B cell (primary cell): ENCODE measurements around the gene MYOC. TPM values are rescaled to one million over a fixed set of nuclear protein-coding genes. Genes with fewer than 3 reads are reported as not detected.
"Not testable (repeated sequence)": the region's sequence is repeated elsewhere in the genome, so short reads cannot be mapped to it uniquely, and the experiment has no call there.

Experiments used
- ATAC-seq: fragments of 200-7000 bp; cut with Tn5 transposase; one replicate; pipeline ENCODE4 v1.10.0; 2021; ENCODE audit warnings: low read depth, mild to moderate bottlenecking, moderate number of reproducible peaks, moderate library complexity
- CTCF ChIA-PET: fragments of 350-600 bp; sonication (Branson Sonifier 250); formaldehyde crosslinking; loops from one replicate; lab custom pipeline; 2021; ENCODE audit warnings: antibody characterized with exemption, inconsistent platforms; lab: Charles Lee
- POLR2A ChIA-PET: fragments of 350-600 bp; sonication (Branson Sonifier 250); formaldehyde crosslinking; loops from one replicate; lab custom pipeline; 2021; ENCODE audit warnings: antibody characterized with exemption; lab: Charles Lee
- DNase-seq: peaks from one replicate; pipeline ENCODE4 v3.0.0; 2013
- H2AFZ ChIP-seq: 2 replicates; pipeline ENCODE4 v1.6.1; 2012; ENCODE audit warnings: mild to moderate bottlenecking, low read depth, low read length; ENCODE audit not compliant: insufficient read depth, poor library complexity, severe bottlenecking
- H3K27ac ChIP-seq, 2 donors: 1 replicate in 1 of 2; 2 replicates in 1 of 2; pipeline ENCODE4 v1.5.1; 2012 to 2013; ENCODE audit warnings: low read length in 2 of 2, mild to moderate bottlenecking in 2 of 2, moderate library complexity in 1 of 2
- H3K27me3 ChIP-seq, 4 experiments: fragments of 200-600 bp in 1 of 4; sonication (generic) in 1 of 4; replicated peaks in 1 of 4; 1 replicate in 2 of 4; 2 replicates in 2 of 4; pipeline versions ENCODE4 v1.6.1 to v1.7.0; 2013 to 2016; ENCODE audit warnings: low read length in 3 of 4, mild to moderate bottlenecking in 2 of 4, mixed read lengths in 1 of 4, moderate library complexity in 1 of 4; ENCODE audit not compliant: insufficient read depth in 4 of 4, control insufficient read depth in 3 of 4; ENCODE audit errors: control extremely low read depth in 1 of 4
- H3K36me3 ChIP-seq, 2 experiments: replicated peaks in 1 of 2; 1 replicate in 1 of 2; 2 replicates in 1 of 2; pipeline versions ENCODE4 v1.6.1 to v1.7.1; 2013; ENCODE audit warnings: low read length in 1 of 2; ENCODE audit not compliant: insufficient read depth in 2 of 2, control insufficient read depth in 1 of 2; ENCODE audit errors: control extremely low read depth in 1 of 2, extremely low read depth in 1 of 2
- H3K4me1 ChIP-seq, 2 donors: fragments of 200-600 bp in 1 of 2; sonication (generic) in 1 of 2; 1 replicate in 1 of 2; 2 replicates in 1 of 2; pipeline versions ENCODE4 v1.5.1 to v1.6.1; 2013 to 2017; ENCODE audit warnings: low read length in 2 of 2; ENCODE audit not compliant: control insufficient read depth in 2 of 2, insufficient read depth in 2 of 2
- H3K4me2 ChIP-seq: replicated peaks from 2 replicates; pipeline ENCODE3; 2012; ENCODE audit warnings: mild to moderate bottlenecking, low read depth, low read length; ENCODE audit not compliant: poor library complexity, severe bottlenecking
- H3K4me3 ChIP-seq, 5 experiments: fragments of 200-600 bp in 1 of 5; sonication (generic) in 1 of 5; 1 replicate in 3 of 5; 2 replicates in 2 of 5; pipeline versions ENCODE4 v1.5.1 to v1.7.0; 2011 to 2016; ENCODE audit warnings: low read length in 4 of 5, mild to moderate bottlenecking in 4 of 5, low read depth in 2 of 5, control low read depth in 1 of 5, moderate library complexity in 1 of 5; ENCODE audit not compliant: insufficient read depth in 1 of 5; ENCODE audit errors: control extremely low read depth in 1 of 5, extremely low read depth in 1 of 5
- H3K79me2 ChIP-seq: fragments of 200-600 bp; sonication (generic); one replicate; pipeline ENCODE4 v1.6.0; 2016; ENCODE audit warnings: low read length; ENCODE audit not compliant: control insufficient read depth, insufficient read depth
- H3K9ac ChIP-seq: fragments of 200-600 bp; sonication (generic); 2 replicates; pipeline ENCODE4 v1.6.1; 2017; ENCODE audit warnings: mild to moderate bottlenecking, low read length, moderate library complexity
- H3K9me3 ChIP-seq, 3 donors: one replicate each; pipeline versions ENCODE4 v1.6.1 to v1.7.1; 2013; ENCODE audit warnings: low read length in 2 of 3; ENCODE audit not compliant: control insufficient read depth in 2 of 3, insufficient read depth in 1 of 3; ENCODE audit errors: control extremely low read depth in 1 of 3
- H4K20me1 ChIP-seq: 2 replicates; pipeline ENCODE4 v1.6.0; 2012; ENCODE audit warnings: mild to moderate bottlenecking, low read length; ENCODE audit not compliant: insufficient read depth, control insufficient read depth, poor library complexity, severe bottlenecking
- H3K27ac Mint-ChIP-seq: one replicate; pipeline ENCODE4 v1.8.0; 2021; ENCODE audit warnings: mixed read lengths
- H3K27me3 Mint-ChIP-seq: one replicate; pipeline ENCODE4 v1.8.0; 2021; ENCODE audit warnings: mixed read lengths
- H3K4me1 Mint-ChIP-seq: one replicate; pipeline ENCODE4 v1.8.0; 2021; ENCODE audit warnings: mixed read lengths
- H3K4me3 Mint-ChIP-seq: one replicate; pipeline ENCODE4 v1.8.0; 2021; ENCODE audit warnings: mixed read lengths
- H3K9me3 Mint-ChIP-seq: one replicate; pipeline ENCODE4 v1.8.0; 2022; ENCODE audit warnings: mixed read lengths; ENCODE audit not compliant: insufficient read depth
- CTCF ChIP-seq: fragments of 200-600 bp; IDR thresholded peaks from one replicate; pipeline ENCODE4 v1.8.0; 2022; ENCODE audit warnings: antibody characterized with exemption, mild to moderate bottlenecking
- EZH2 ChIP-seq: IDR thresholded peaks from 2 replicates; pipeline ENCODE4 v1.6.1; 2012; ENCODE audit warnings: borderline replicate concordance, low read depth, mild to moderate bottlenecking, moderate library complexity, low read length; ENCODE audit not compliant: insufficient read depth, poor library complexity, severe bottlenecking
- WGBS: methylation state at CpG from one replicate; pipeline ENCODE4 v1.1.5; 2013; ENCODE audit warnings: missing lambda C conversion rate; ENCODE audit not compliant: insufficient coverage; 5-methylcytosine and 5-hydroxymethylcytosine counted together
- intact Hi-C: fragments of 100-400 bp; cut with micrococcal nuclease; formaldehyde crosslinking; loops from one replicate; pipeline ENCODE4 v1.10.0; 2022
- polyA plus RNA-seq: library from polyadenylated mRNA; depleted of rRNA; stranded (reverse); fragments of >200 nt; gene quantifications from 2 replicates; pipeline ENCODE4 v1.2.3, GENCODE V29; 2012
- total RNA-seq, 2 donors: library from RNA; stranded (reverse); fragments of 120-200 nt in 1 of 2; gene quantifications; 1 replicate in 1 of 2; 2 replicates in 1 of 2; pipeline versions ENCODE4 v1.2.3 to v1.2.4, GENCODE V29; 2013 to 2022

The MYOC gene
- total and polyA plus RNA-seq, 2 donors (not counting 1 experiment from before 2014, with no cell fraction given), result not detected

GRCh38 chr1:171622152-171622462 lies 30.4 kb downstream of the MYOC start, which contains the start of gene MYOCOS:
MYOCOS (plus strand) TSS chr1:171622243; CDS start chr1:171623884, 1,641 bp downstream.
- Histone ChIP-seq H3K4me3 (no peak within 1 kb of the TSS), H3K36me3 (no peaks in the 10 kb centered on the region), H4K20me1 (no peaks in the 10 kb centered on the region), H3K79me2 (no peaks in the 10 kb centered on the region), H3K4me2 (no peak within 1 kb of the TSS), H3K4me1 (no peaks in the 10 kb centered on the region), H3K27ac (no peak within 1 kb of the TSS), H3K9me3 (peaks cover 0 to 3% (median 0%) of the 10 kb centered on the region in 3 donors), H2AFZ (no peak within 1 kb of the TSS), H3K9ac (no peak within 1 kb of the TSS), H3K27me3 (no peaks in the 10 kb centered on the region)
- no peak for TF ChIP-seq CTCF
- TF ChIP-seq EZH2, result no peak
- no peak within 1 kb of the TSS for H3K4me3 Mint-ChIP-seq
- peaks cover 15% of the 10 kb centered on the region for H3K27me3 Mint-ChIP-seq
- whole genome bisulfite sequencing, result 91% methylated on average over 4 of the region's 7 CpGs
- no peaks in the 10 kb centered on the region for H3K4me1 Mint-ChIP-seq
- H3K9me3 Mint-ChIP-seq, result no peaks in the 10 kb centered on the region
- intact Hi-C loops, result no loop called here
- CTCF ChIA-PET, result no interaction called here
- DNase-seq, result no peak
- ATAC-seq, result no peak
- no peak within 1 kb of the TSS for H3K27ac Mint-ChIP-seq
- POLR2A ChIA-PET, result no interaction called here

- no peaks in the 10 kb centered on the region for H3K4me1 ChIP-seq
- no peaks in the 10 kb centered on the region for H4K20me1 ChIP-seq
- Mint-ChIP-seq H3K4me3 (no peak overlapping the region), H3K27me3 (no peaks in the 10 kb centered on the region), H3K4me1 (no peaks in the 10 kb centered on the region), H3K9me3 (no peaks in the 10 kb centered on the region), H3K27ac (no peak overlapping the region)
- no peak overlapping the region for H3K4me3 ChIP-seq
- no peak for DNase-seq
- H3K79me2 ChIP-seq, result no peaks in the 10 kb centered on the region
- H3K36me3 ChIP-seq, result no peaks in the 10 kb centered on the region
- no peak overlapping the region for H3K4me2 ChIP-seq
- H3K27ac ChIP-seq, result no peak overlapping the region
- ATAC-seq, result no peak
- intact Hi-C loops, result no loop called here
- WGBS, result 100% methylated on average over 1 of the region's 2 CpGs
- H2AFZ ChIP-seq, result no peak overlapping the region
- H3K27me3 ChIP-seq, result no peaks in the 10 kb centered on the region
- peaks cover 0 to 3% (median 0%) of the 10 kb centered on the region in 3 donors for H3K9me3 ChIP-seq
- no peak overlapping the region for H3K9ac ChIP-seq
- ChIA-PET CTCF (no interaction called here), POLR2A (no interaction called here)
- no peak for TF ChIP-seq EZH2
- no peak for TF ChIP-seq CTCF
Observed at GRCh38 chr1:171616586-171616985, 35.9 kb downstream of the MYOC start.

GRCh38 chr1:171615122-171615906 lies 37.2 kb downstream of the MYOC start:
- H3K27me3 ChIP-seq, H4K20me1 ChIP-seq, H3K4me3 ChIP-seq, H3K9ac ChIP-seq, POLR2A ChIA-PET, ATAC-seq, CTCF ChIA-PET, H3K9me3 ChIP-seq, H3K4me2 ChIP-seq, H3K79me2 ChIP-seq, H3K27ac Mint-ChIP-seq, H3K4me1 ChIP-seq, intact Hi-C loops, H3K4me1 Mint-ChIP-seq, H3K9me3 Mint-ChIP-seq, H3K36me3 ChIP-seq, H3K27ac ChIP-seq, H3K4me3 Mint-ChIP-seq, H3K27me3 Mint-ChIP-seq, DNase-seq: not testable (repeated sequence)
- peak overlapping the region; percentile 46 for H2AFZ ChIP-seq
- 85% methylated on average over 4 of the region's 14 CpGs for WGBS
